ENCODE measurements around the gene TSPAN18.

Gene TSPAN18

DNA sequence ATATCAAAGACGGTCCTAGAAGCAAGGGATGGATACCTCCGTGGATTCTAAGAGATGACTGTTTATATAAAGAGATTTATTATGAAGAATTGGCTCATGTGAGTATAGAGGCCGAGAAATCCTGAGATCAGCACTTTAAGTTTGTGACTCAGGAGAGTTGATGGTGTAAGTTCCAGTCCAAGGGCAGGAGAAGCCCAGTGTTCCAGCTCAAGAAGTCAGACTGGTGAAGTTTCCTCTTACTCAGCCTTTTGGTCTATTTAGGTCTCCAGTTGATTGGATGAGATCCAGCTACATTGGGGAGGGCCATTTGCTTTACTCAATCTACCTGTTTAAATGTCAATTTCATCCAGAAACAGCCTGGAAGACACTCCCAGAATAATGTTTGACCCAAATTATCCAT, 45.1 kb downstream of the TSPAN18 start:
- H3K4me2 ChIP-seq (ENCODE audit: low read length), result no peak overlapping the region
- H3K9me3 ChIP-seq (ENCODE audit: control insufficient read depth, insufficient read depth, low read length), result no peaks in the 10 kb centered on the region
- H3K27me3 ChIP-seq (ENCODE audit: control insufficient read depth, low read length), result peaks cover 6% of the 10 kb centered on the region
- no peak overlapping the region for H3K27ac ChIP-seq (ENCODE audit: low read depth, low read length)
- H3K4me3 ChIP-seq (ENCODE audit: low read length), result no peak overlapping the region
- no peaks in the 10 kb centered on the region for H3K4me1 ChIP-seq (ENCODE audit: control insufficient read depth, low read length)
- H3K9me2 ChIP-seq (replicated peaks; ENCODE audit: control insufficient read depth, low read length), result no peaks in the 10 kb centered on the region
- no peaks in the 10 kb centered on the region for H3F3A ChIP-seq (ENCODE audit: control insufficient read depth, insufficient read depth)
- H4K20me1 ChIP-seq (ENCODE audit: control insufficient read depth, insufficient read depth, low read depth, low read length), result no peaks in the 10 kb centered on the region
- TF ChIP-seq, protein P1, sequence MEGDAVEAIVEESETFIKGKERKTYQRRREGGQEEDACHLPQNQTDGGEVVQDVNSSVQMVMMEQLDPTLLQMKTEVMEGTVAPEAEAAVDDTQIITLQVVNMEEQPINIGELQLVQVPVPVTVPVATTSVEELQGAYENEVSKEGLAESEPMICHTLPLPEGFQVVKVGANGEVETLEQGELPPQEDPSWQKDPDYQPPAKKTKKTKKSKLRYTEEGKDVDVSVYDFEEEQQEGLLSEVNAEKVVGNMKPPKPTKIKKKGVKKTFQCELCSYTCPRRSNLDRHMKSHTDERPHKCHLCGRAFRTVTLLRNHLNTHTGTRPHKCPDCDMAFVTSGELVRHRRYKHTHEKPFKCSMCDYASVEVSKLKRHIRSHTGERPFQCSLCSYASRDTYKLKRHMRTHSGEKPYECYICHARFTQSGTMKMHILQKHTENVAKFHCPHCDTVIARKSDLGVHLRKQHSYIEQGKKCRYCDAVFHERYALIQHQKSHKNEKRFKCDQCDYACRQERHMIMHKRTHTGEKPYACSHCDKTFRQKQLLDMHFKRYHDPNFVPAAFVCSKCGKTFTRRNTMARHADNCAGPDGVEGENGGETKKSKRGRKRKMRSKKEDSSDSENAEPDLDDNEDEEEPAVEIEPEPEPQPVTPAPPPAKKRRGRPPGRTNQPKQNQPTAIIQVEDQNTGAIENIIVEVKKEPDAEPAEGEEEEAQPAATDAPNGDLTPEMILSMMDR (IDR thresholded peaks at IDR 0.05; ENCODE audit: low read depth, low read length, poor library complexity, severe bottlenecking), result no peak
- no peak for TF ChIP-seq EZH2phosphoT487 (IDR thresholded peaks at IDR 0.05; ENCODE audit: borderline replicate concordance, low read length)
- H3K79me2 ChIP-seq (ENCODE audit: control insufficient read depth, low read length), result no peaks in the 10 kb centered on the region
- no peaks in the 10 kb centered on the region for H3K36me3 ChIP-seq (ENCODE audit: control insufficient read depth, low read length)

GRCh38 chr11:44773351-44773965, 46.7 kb downstream of the TSPAN18 start:
- H3K9me3 ChIP-seq (ENCODE audit: control insufficient read depth, insufficient read depth, low read length), result no peaks in the 10 kb centered on the region
- no peak overlapping the region for H3K27ac ChIP-seq (ENCODE audit: low read depth, low read length)
- H4K20me1 ChIP-seq (ENCODE audit: control insufficient read depth, insufficient read depth, low read depth, low read length), result no peaks in the 10 kb centered on the region
- H3K9me2 ChIP-seq (replicated peaks; ENCODE audit: control insufficient read depth, low read length), result no peaks in the 10 kb centered on the region
- no peaks in the 10 kb centered on the region for H3K4me1 ChIP-seq (ENCODE audit: control insufficient read depth, low read length)
- H3K4me2 ChIP-seq (ENCODE audit: low read length), result no peak overlapping the region
- H3K27me3 ChIP-seq (ENCODE audit: control insufficient read depth, low read length), result peaks cover 6% of the 10 kb centered on the region; the same call in 1 of the 2 replicates
- no peaks in the 10 kb centered on the region for H3K79me2 ChIP-seq (ENCODE audit: control insufficient read depth, low read length)
- no peaks in the 10 kb centered on the region for H3K36me3 ChIP-seq (ENCODE audit: control insufficient read depth, low read length)
- TF ChIP-seq, protein P1 (IDR thresholded peaks at IDR 0.05; ENCODE audit: low read depth, low read length, poor library complexity, severe bottlenecking), result no peak
- H3K4me3 ChIP-seq (ENCODE audit: low read length), result no peak overlapping the region
- no peaks in the 10 kb centered on the region for H3F3A ChIP-seq (ENCODE audit: control insufficient read depth, insufficient read depth)

DNA sequence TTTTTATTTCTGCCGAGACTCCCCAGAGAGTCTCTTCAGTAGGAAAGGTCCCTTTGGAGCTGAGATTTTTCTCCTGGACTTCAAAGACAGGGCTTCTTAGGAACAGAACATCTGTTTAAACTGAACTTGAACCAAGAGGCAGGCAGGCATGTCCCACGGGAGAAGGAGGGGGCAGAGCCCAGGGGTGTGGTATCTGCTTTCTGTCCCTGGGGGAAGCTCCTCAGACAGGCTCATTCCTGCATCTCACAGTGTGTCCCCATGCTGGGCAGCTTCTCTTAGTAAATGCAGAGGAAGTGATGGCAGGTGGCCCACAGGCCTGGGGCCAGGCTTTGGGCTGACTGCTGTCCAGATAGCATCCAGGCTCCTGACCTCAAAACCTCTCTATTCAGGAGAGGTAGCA, 47.3 kb downstream of the TSPAN18 start:
- no peaks in the 10 kb centered on the region for H3K36me3 ChIP-seq (ENCODE audit: control insufficient read depth, low read length)
- H3K27ac ChIP-seq (ENCODE audit: low read depth, low read length), result no peak overlapping the region
- TF ChIP-seq, protein P1 (IDR thresholded peaks at IDR 0.05; ENCODE audit: low read depth, low read length, poor library complexity, severe bottlenecking), result no peak
- no peak for TF ChIP-seq EZH2phosphoT487 (IDR thresholded peaks at IDR 0.05; ENCODE audit: borderline replicate concordance, low read length)
- H3K4me3 ChIP-seq (ENCODE audit: low read length), result no peak overlapping the region
- no peaks in the 10 kb centered on the region for H3K9me2 ChIP-seq (replicated peaks; ENCODE audit: control insufficient read depth, low read length)
- no peaks in the 10 kb centered on the region for H3K79me2 ChIP-seq (ENCODE audit: control insufficient read depth, low read length)
- H3K9me3 ChIP-seq (ENCODE audit: control insufficient read depth, insufficient read depth, low read length), result no peaks in the 10 kb centered on the region
- H3K4me2 ChIP-seq (ENCODE audit: low read length), result no peak overlapping the region
- H3K27me3 ChIP-seq (ENCODE audit: control insufficient read depth, low read length), result peaks cover 6% of the 10 kb centered on the region; the same call in 1 of the 2 replicates
- H3F3A ChIP-seq (ENCODE audit: control insufficient read depth, insufficient read depth), result no peaks in the 10 kb centered on the region
- no peaks in the 10 kb centered on the region for H3K4me1 ChIP-seq (ENCODE audit: control insufficient read depth, low read length)
- no peaks in the 10 kb centered on the region for H4K20me1 ChIP-seq (ENCODE audit: control insufficient read depth, insufficient read depth, low read depth, low read length)

All from DOHH2 (cell line).